K562 (cell line): ENCODE measurements around the gene ZMYND12. TPM values are rescaled to one million over a fixed set of nuclear protein-coding genes. Genes with fewer than 3 reads are reported as not detected.

Source experiments
- ATAC-seq: fragments of 200-7000 bp; cut with Tn5 transposase; 3 replicates; pipeline ENCODE4 v1.9.1; 2020; ENCODE audit warnings: moderate library complexity
- BruUV-seq: library from RNA; stranded (reverse); fragments of 400-500 nt; replicated peaks from 2 replicates; lab custom pipeline; 2021; lab: Mats Ljungman, UMichigan
- CTCF ChIA-PET: fragments of 300-600 bp; formaldehyde crosslinking; extraction: SDS; loops from one replicate; lab custom pipeline; 2021; ENCODE audit warnings: low intra/inter-chr PET ratio; lab: Yijun Ruan, JAX
- POLR2A ChIA-PET: fragments of 300-600, 350-650 bp; sonication (Branson Sonifier 250); formaldehyde crosslinking; extraction: SDS; loops from one replicate; lab custom pipeline; 2021; ENCODE audit warnings: antibody characterized with exemption, inconsistent platforms; lab: Yijun Ruan, JAX
- DNase-seq, 4 experiments: peaks; one replicate each; pipeline versions ENCODE4 v3.0.0 to v3.0.0-alpha.2; 2011 to 2018; ENCODE audit warnings: low spot score in 3 of 4, mixed read lengths in 3 of 4; ENCODE audit errors: extremely low read depth in 1 of 4
- FAIRE-seq: peaks from 2 replicates; lab custom pipeline; 2011; peaks lifted over from hg19 to GRCh38; lab: Jason Lieb, UNC
- H2AFZ ChIP-seq: 2 replicates; pipeline ENCODE4 v1.6.0; 2011; ENCODE audit warnings: low read depth, low read length, control low read depth, inconsistent platforms
- H3K27ac ChIP-seq: fragments of 200-600 bp; 3 replicates; pipeline ENCODE4 v1.8.0; 2011; ENCODE audit warnings: low read depth, mild to moderate bottlenecking, control low read depth, inconsistent platforms, low read length, moderate library complexity, mixed read lengths; ENCODE audit errors: extremely low read depth
- H3K27me3 ChIP-seq, 2 experiments: fragments of 300-600 bp in 1 of 2; 2 replicates in 1 of 2; 3 replicates in 1 of 2; pipeline versions ENCODE4 v1.6.0 to v1.8.0; 2011; ENCODE audit warnings: inconsistent platforms in 2 of 2, low read length in 2 of 2, mild to moderate bottlenecking in 1 of 2, mixed read lengths in 1 of 2, moderate library complexity in 1 of 2; ENCODE audit not compliant: control insufficient read depth in 2 of 2, insufficient read depth in 2 of 2
- H3K36me3 ChIP-seq: fragments of 300-600 bp; 3 replicates; pipeline ENCODE4 v1.8.0; 2011; ENCODE audit warnings: mild to moderate bottlenecking, low read length, inconsistent platforms; ENCODE audit not compliant: control insufficient read depth, insufficient read depth
- H3K4me1 ChIP-seq, 2 experiments: fragments of 200-600 bp in 1 of 2; replicated peaks in 1 of 2; 2 replicates in 1 of 2; 3 replicates in 1 of 2; pipeline versions ENCODE4 v1.5.1 to v1.8.0; 2011; ENCODE audit warnings: inconsistent platforms in 2 of 2, low read length in 2 of 2, mild to moderate bottlenecking in 1 of 2, mixed read lengths in 1 of 2, moderate library complexity in 1 of 2; ENCODE audit not compliant: control insufficient read depth in 2 of 2, insufficient read depth in 2 of 2
- H3K4me2 ChIP-seq: 2 replicates; pipeline ENCODE4 v1.6.1; 2011; ENCODE audit warnings: low read length, control low read depth, inconsistent platforms, mixed read lengths; ENCODE audit not compliant: insufficient read depth
- H3K4me3 ChIP-seq: fragments of 200-600 bp; sonication (generic), shearing (Covaris generic); 2 replicates; pipeline ENCODE4 v1.5.1; 2016; ENCODE audit warnings: control low read depth, inconsistent platforms
- H3K79me2 ChIP-seq: fragments of 200-600 bp; 3 replicates; pipeline ENCODE4 v1.8.0; 2011; ENCODE audit warnings: low read length, inconsistent platforms; ENCODE audit not compliant: control insufficient read depth, insufficient read depth
- H3K9ac ChIP-seq, 2 experiments: 2 replicates each; pipeline versions ENCODE4 v1.6.0 to v1.6.1; 2011; ENCODE audit warnings: low read depth in 2 of 2, low read length in 2 of 2, control low read depth in 1 of 2, inconsistent platforms in 1 of 2, mild to moderate bottlenecking in 1 of 2, mixed read lengths in 1 of 2; ENCODE audit not compliant: insufficient read depth in 1 of 2
- H3K9me1 ChIP-seq: one replicate; pipeline ENCODE4 v1.6.0; 2011; ENCODE audit warnings: inconsistent platforms, mild to moderate bottlenecking, low read length, moderate library complexity; ENCODE audit not compliant: control insufficient read depth, insufficient read depth
- H3K9me3 ChIP-seq: replicated peaks from 2 replicates; pipeline ENCODE4 v1.5.1; 2011; ENCODE audit warnings: low read depth, low read length, inconsistent platforms; ENCODE audit not compliant: control insufficient read depth, insufficient read depth
- H4K20me1 ChIP-seq: replicated peaks from 2 replicates; pipeline ENCODE4 v1.6.1; 2011; ENCODE audit warnings: low read length, inconsistent platforms, mixed read lengths; ENCODE audit not compliant: control insufficient read depth, insufficient read depth
- EGR1 ChIP-seq: fragments of 450-650 bp; conservative IDR thresholded peaks from 2 replicates; pipeline ENCODE4 v1.6.1; 2017; ENCODE audit warnings: mild to moderate bottlenecking
- ETS2 ChIP-seq: IDR thresholded peaks from 2 replicates; pipeline ENCODE4 v1.6.1; 2016; ENCODE audit warnings: borderline replicate concordance, missing genetic modification characterization, mild to moderate bottlenecking, moderate library complexity, missing compliant biosample characterization; ENCODE audit not compliant: poor library complexity, severe bottlenecking
- FOXJ3 ChIP-seq: sonication (generic); formaldehyde crosslinking; IDR thresholded peaks from 2 replicates; pipeline ENCODE4 v1.4.0; 2020; ENCODE audit warnings: mild to moderate bottlenecking, missing genetic modification reagents
- MYC ChIP-seq, 2 experiments: fragments of 250-450 bp in 1 of 2; sonication (Bioruptor Pico) in 1 of 2; IDR thresholded peaks; 2 replicates each; pipeline versions ENCODE4 v1.5.1 to v1.6.1; 2012 to 2021; ENCODE audit warnings: low read depth in 2 of 2, borderline replicate concordance in 1 of 2, improper control_type of control experiment in 1 of 2, low read length in 1 of 2, mild to moderate bottlenecking in 1 of 2, moderate library complexity in 1 of 2
- NFIC ChIP-seq: fragments of 450-650 bp; IDR thresholded peaks from 2 replicates; pipeline ENCODE4 v1.6.1; 2017; ENCODE audit warnings: mild to moderate bottlenecking, inconsistent platforms
- NUFIP1 ChIP-seq: fragments of 450-650 bp; IDR thresholded peaks from 2 replicates; pipeline ENCODE4 v1.6.1; 2018; ENCODE audit not compliant: partially characterized antibody
- SLC30A9 ChIP-seq: fragments of 250-450 bp; sonication (Bioruptor Pico); IDR thresholded peaks from 2 replicates; pipeline ENCODE4 v1.8.0; 2022; ENCODE audit warnings: mild to moderate bottlenecking, moderate library complexity
- TAF15 ChIP-seq: fragments of 200-400 bp; formaldehyde crosslinking; IDR thresholded peaks from 2 replicates; pipeline ENCODE4 v1.6.1; 2017; ENCODE audit warnings: mild to moderate bottlenecking, low read depth, low read length, moderate library complexity
- WGBS: fragments of 100-300 bp; shearing (Covaris generic); methylation state at CpG from one replicate; pipeline ENCODE4 v1.1.6; 2016; ENCODE audit warnings: low coverage, mixed read lengths; ENCODE audit not compliant: insufficient coverage; ENCODE audit errors: missing lambda C conversion rate; 5-methylcytosine and 5-hydroxymethylcytosine counted together
- in situ Hi-C: fragments of 300-500 bp; cut with MboI; formaldehyde crosslinking; loops from 4 replicates; pipeline ENCODE4 v1.15.0; 2018; ENCODE audit warnings: inconsistent platforms, mixed read lengths
- intact Hi-C: fragments of 100-400 bp; cut with micrococcal nuclease; formaldehyde crosslinking; loops from 2 replicates; pipeline ENCODE4 v1.14.2; 2022
- polyA plus RNA-seq, 8 experiments: library from polyadenylated mRNA; depleted of rRNA in 4 of 8; stranded (reverse) in 5 of 8; unstranded in 3 of 8; fragments of >200 nt; fragmentation: Nextera tagmentation in 2 of 8; fragmentation: Illumina TruSeq in 1 of 8; extraction: Ambion mirVana in 2 of 8; extraction: Trizol in 1 of 8; gene quantifications; 2 replicates each; pipeline versions ENCODE4 v1.2.1 to v1.2.3, GENCODE V29; 2011 to 2014; ENCODE audit warnings: inconsistent platforms in 1 of 8, missing spikeins in 1 of 8
- total RNA-seq, 7 experiments: library from RNA; depleted of rRNA in 6 of 7; stranded (reverse); fragments of >200 nt in 6 of 7; fragmentation: Illumina TruSeq in 2 of 7; extraction: Trizol in 2 of 7; gene quantifications; 2 replicates each; pipeline versions ENCODE4 v1.2.1 to v1.2.3, GENCODE V29; 2011 to 2021; ENCODE audit warnings: low replicate concordance in 1 of 7
- TF ChIP-seq, protein P1 (sequence below): fragments of 450-650 bp; IDR thresholded peaks from 2 replicates; pipeline ENCODE4 v1.7.1; 2018; ENCODE audit warnings: mild to moderate bottlenecking, low read depth; ENCODE audit not compliant: partially characterized antibody

ZMYND12 gene
- total and polyA plus RNA-seq, 9 of the 15 experiments (the other 6 are each of a cell fraction or from before 2014, with no cell fraction given), result not detected

DNA sequence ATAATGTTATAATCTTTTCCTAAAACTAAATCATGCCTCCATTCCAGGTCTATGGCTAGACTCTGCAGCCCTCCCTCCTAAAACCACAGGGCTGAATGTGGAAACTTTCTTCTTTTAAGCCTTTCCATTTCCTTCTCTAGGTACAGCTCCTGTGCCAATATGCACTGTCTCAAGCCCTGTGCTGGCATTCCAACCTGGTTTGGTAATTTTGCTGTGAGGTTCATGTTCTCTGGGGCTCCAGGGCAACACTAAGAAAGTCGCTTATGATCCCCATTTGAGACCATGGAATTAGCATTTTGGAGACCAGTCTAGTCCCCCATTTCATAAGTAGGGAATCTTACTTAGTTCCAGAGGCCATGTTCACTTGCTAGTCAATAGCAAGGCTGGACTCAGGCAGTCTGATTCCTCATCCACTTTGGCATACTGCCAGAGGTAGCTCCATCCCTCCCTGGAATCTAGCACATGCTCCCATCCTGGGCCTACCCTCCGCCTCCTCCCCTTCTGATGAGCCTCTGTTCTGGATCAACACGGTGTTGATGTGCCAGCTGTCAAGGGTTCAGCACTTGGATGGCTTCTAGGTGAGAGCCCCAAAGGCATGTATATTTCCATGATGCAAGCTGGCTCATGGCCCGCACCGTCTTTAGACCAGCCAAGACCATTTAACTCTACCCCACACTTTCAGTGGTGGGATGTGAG is 36.5 kb downstream of the ZMYND12 start:
- Histone ChIP-seq H3K27me3 (peaks cover 56 to 61% of the 10 kb centered on the region in 2 experiments), H3K9me3 (no peaks in the 10 kb centered on the region), H3K27ac (no peak overlapping the region), H3K36me3 (no peaks in the 10 kb centered on the region), H3K4me3 (no peak overlapping the region), H3K4me2 (no peak overlapping the region), H3K9ac (no peak overlapping the region), H3K4me1 (no peaks in the 10 kb centered on the region; a peak in 1 of 5 replicates), H3K9me1 (no peaks in the 10 kb centered on the region), H4K20me1 (no peaks in the 10 kb centered on the region), H2AFZ (no peak overlapping the region), H3K79me2 (no peaks in the 10 kb centered on the region)
- TF ChIP-seq EGR1 (no peak), SLC30A9 (CRISPR knock-in tag) (no peak), FOXJ3 (CRISPR knock-in tag) (no peak), NFIC (peak; percentile 72)
- WGBS, result 1% methylated on average over 5 of the region's 5 CpGs
- no peak for DNase-seq
- in situ Hi-C loops (no loop called here), intact Hi-C loops (no loop called here)
- ChIA-PET CTCF (no interaction called here), POLR2A (interaction anchor here (1.3 kb wide), 1 partner anchor 14 kb away, joined by 3 read pairs; no protein-coding TSS in a partner anchor)
- no peak for ATAC-seq
- FAIRE-seq, result no peak
- no TSS peak for BruUV-seq

DNA sequence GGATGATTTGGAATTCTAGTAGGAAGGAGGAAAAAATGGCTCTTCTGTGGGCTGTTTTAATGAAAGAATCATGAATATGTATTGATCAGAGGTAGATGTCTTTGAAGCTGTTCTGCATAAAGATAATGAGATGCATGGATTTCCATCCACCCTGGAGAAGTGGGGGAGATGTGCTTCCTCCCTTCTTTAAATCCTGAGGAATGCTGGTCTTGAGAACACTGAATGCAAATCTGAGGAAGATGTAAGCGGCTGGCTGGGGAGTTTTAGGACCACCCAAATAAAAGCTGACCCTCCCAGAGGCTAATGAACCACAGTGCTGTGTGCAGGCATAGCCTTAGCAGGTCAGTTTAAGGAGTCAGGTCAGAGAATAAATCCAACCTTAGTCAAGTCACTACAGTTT is 37.3 kb downstream of the ZMYND12 start:
- Histone ChIP-seq H3K27ac (no peak overlapping the region), H4K20me1 (no peaks in the 10 kb centered on the region), H3K4me1 (no peaks in the 10 kb centered on the region; a peak in 1 of 5 replicates), H3K9me3 (no peaks in the 10 kb centered on the region), H3K79me2 (no peaks in the 10 kb centered on the region), H3K36me3 (no peaks in the 10 kb centered on the region), H2AFZ (no peak overlapping the region), H3K27me3 (peaks cover 55 to 58% of the 10 kb centered on the region in 2 experiments), H3K4me3 (no peak overlapping the region), H3K9ac (no peak overlapping the region), H3K9me1 (no peaks in the 10 kb centered on the region), H3K4me2 (no peak overlapping the region)
- ATAC-seq (no peak), DNase-seq (no peak), FAIRE-seq (no peak)
- no TSS peak for BruUV-seq
- CTCF ChIA-PET, result no interaction called here
- in situ Hi-C loops (no loop called here), intact Hi-C loops (no loop called here)
- POLR2A ChIA-PET, result interaction anchor here (0.7 kb wide), 1 partner anchor 114 kb away, joined by 4 read pairs; no protein-coding TSS in a partner anchor
- 8% methylated on average over 1 of the region's 1 CpG for WGBS
- TF ChIP-seq TAF15 (no peak), MYC (IDR thresholded peaks at IDR 0.05; ENCODE audit: low read depth, low read length) (no peak), MYC (CRISPR knock-in tag; IDR thresholded peaks at IDR 0.05; ENCODE audit: borderline replicate concordance, low read depth) (no peak), NUFIP1 (no peak), ETS2 (tag) (no peak)
- TF ChIP-seq, protein P1, sequence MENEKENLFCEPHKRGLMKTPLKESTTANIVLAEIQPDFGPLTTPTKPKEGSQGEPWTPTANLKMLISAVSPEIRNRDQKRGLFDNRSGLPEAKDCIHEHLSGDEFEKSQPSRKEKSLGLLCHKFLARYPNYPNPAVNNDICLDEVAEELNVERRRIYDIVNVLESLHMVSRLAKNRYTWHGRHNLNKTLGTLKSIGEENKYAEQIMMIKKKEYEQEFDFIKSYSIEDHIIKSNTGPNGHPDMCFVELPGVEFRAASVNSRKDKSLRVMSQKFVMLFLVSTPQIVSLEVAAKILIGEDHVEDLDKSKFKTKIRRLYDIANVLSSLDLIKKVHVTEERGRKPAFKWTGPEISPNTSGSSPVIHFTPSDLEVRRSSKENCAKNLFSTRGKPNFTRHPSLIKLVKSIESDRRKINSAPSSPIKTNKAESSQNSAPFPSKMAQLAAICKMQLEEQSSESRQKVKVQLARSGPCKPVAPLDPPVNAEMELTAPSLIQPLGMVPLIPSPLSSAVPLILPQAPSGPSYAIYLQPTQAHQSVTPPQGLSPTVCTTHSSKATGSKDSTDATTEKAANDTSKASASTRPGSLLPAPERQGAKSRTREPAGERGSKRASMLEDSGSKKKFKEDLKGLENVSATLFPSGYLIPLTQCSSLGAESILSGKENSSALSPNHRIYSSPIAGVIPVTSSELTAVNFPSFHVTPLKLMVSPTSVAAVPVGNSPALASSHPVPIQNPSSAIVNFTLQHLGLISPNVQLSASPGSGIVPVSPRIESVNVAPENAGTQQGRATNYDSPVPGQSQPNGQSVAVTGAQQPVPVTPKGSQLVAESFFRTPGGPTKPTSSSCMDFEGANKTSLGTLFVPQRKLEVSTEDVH, result no peak
